HepG2 (cell line): ENCODE measurements around the gene ZNF343. TPM values are rescaled to one million over a fixed set of nuclear protein-coding genes. Genes with fewer than 3 reads are reported as not detected.

Source experiments
- CENPX ChIP-seq: sonication (generic); formaldehyde crosslinking; IDR thresholded peaks from 2 replicates; pipeline ENCODE4 v1.9.0; 2021; ENCODE audit warnings: mild to moderate bottlenecking, missing genetic modification reagents, moderate library complexity
- CHD2 ChIP-seq: IDR thresholded peaks from 2 replicates; pipeline ENCODE4 v1.6.1; 2011; ENCODE audit warnings: low read depth, low read length, improper control_type of control experiment
- ELF4 ChIP-seq: sonication (generic); formaldehyde crosslinking; IDR thresholded peaks from 2 replicates; pipeline ENCODE4 v1.5.0; 2020; ENCODE audit warnings: missing genetic modification reagents, mild to moderate bottlenecking, moderate library complexity, borderline replicate concordance
- ETV5 ChIP-seq: IDR thresholded peaks from 2 replicates; pipeline ENCODE4 v1.6.1; 2018; ENCODE audit warnings: missing biosample characterization, missing genetic modification reagents, inconsistent platforms, borderline replicate concordance
- FOXA3 ChIP-seq: IDR thresholded peaks from 2 replicates; pipeline ENCODE4 v1.6.1; 2016; ENCODE audit warnings: missing genetic modification reagents, missing compliant biosample characterization
- GTF2F1 ChIP-seq: fragments of 150-350 bp; IDR thresholded peaks from 2 replicates; pipeline ENCODE4 v1.6.1; 2014; ENCODE audit warnings: low read length
- HHEX ChIP-seq: IDR thresholded peaks from 2 replicates; pipeline ENCODE4 v1.6.1; 2016; ENCODE audit warnings: control low read depth
- HNRNPLL ChIP-seq: fragments of 200-400 bp; formaldehyde crosslinking; IDR thresholded peaks from 2 replicates; pipeline ENCODE4 v1.6.1; 2017; ENCODE audit warnings: mild to moderate bottlenecking, low read depth, low read length; ENCODE audit not compliant: poor library complexity, severe bottlenecking
- MTF1 ChIP-seq: sonication (generic); formaldehyde crosslinking; IDR thresholded peaks from 2 replicates; pipeline ENCODE4 v1.5.0; 2020; ENCODE audit warnings: missing genetic modification reagents
- SIX1 ChIP-seq: sonication (generic); formaldehyde crosslinking; IDR thresholded peaks from 2 replicates; pipeline ENCODE4 v1.4.0; 2020; ENCODE audit warnings: missing genetic modification reagents, borderline replicate concordance
- SKIL ChIP-seq: sonication (generic); formaldehyde crosslinking; IDR thresholded peaks from 2 replicates; pipeline ENCODE4 v1.8.0; 2022; ENCODE audit warnings: missing genetic modification reagents, mild to moderate bottlenecking, moderate library complexity, borderline replicate concordance
- ZNF296 ChIP-seq: sonication (generic); formaldehyde crosslinking; conservative IDR thresholded peaks from 2 replicates; pipeline ENCODE4 v1.5.0; 2020; ENCODE audit warnings: mild to moderate bottlenecking, missing genetic modification reagents
- ZNF317 ChIP-seq: sonication (generic); formaldehyde crosslinking; IDR thresholded peaks from 2 replicates; pipeline ENCODE4 v1.5.0; 2020; ENCODE audit warnings: mild to moderate bottlenecking, missing genetic modification reagents
- ZNF546 ChIP-seq: sonication (generic); formaldehyde crosslinking; conservative IDR thresholded peaks from 2 replicates; pipeline ENCODE4 v1.8.1; 2023; ENCODE audit warnings: mild to moderate bottlenecking, missing genetic modification reagents
- ZNF652 ChIP-seq: IDR thresholded peaks from 2 replicates; pipeline ENCODE4 v1.6.1; 2016; ENCODE audit warnings: low read depth, borderline replicate concordance
- polyA plus RNA-seq, 8 experiments: library from polyadenylated mRNA; depleted of rRNA in 3 of 8; stranded (reverse) in 7 of 8; unstranded in 1 of 8; fragments of >200 nt; fragmentation: Illumina TruSeq in 4 of 8; extraction: Trizol in 4 of 8; gene quantifications; 2 replicates each; pipeline versions ENCODE4 v1.2.1 to v1.2.3, GENCODE V29; 2011 to 2016; ENCODE audit warnings: low read depth in 4 of 8, missing spikeins in 1 of 8, mixed read lengths in 1 of 8; ENCODE audit not compliant: insufficient read depth in 1 of 8
- total RNA-seq, 5 experiments: library from RNA; depleted of rRNA; stranded (reverse); fragments of >200 nt; fragmentation: Illumina TruSeq; extraction: Trizol; gene quantifications; 2 replicates each; pipeline ENCODE4 v1.2.3, GENCODE V29; 2016; ENCODE audit warnings: low read depth in 1 of 5
- TF ChIP-seq, protein P1 (sequence below), 2 experiments: sonication (generic) in 1 of 2; formaldehyde crosslinking in 1 of 2; IDR thresholded peaks; 2 replicates each; pipeline versions ENCODE4 v1.4.0 to v1.6.1; 2018 to 2020; ENCODE audit warnings: missing genetic modification reagents in 2 of 2, borderline replicate concordance in 1 of 2, low read depth in 1 of 2, mild to moderate bottlenecking in 1 of 2, missing biosample characterization in 1 of 2
- TF ChIP-seq, protein P2 (sequence below): sonication (generic); formaldehyde crosslinking; IDR thresholded peaks from 2 replicates; pipeline ENCODE4 v1.4.0; 2020; ENCODE audit warnings: missing genetic modification reagents, low read depth, mild to moderate bottlenecking, borderline replicate concordance
- TF ChIP-seq, protein P3 (sequence below): IDR thresholded peaks from 2 replicates; pipeline ENCODE4 v1.6.1; 2016; ENCODE audit warnings: low read depth, missing genetic modification reagents, missing compliant biosample characterization

ZNF343 gene
- total and polyA plus RNA-seq, 2 of the 13 experiments (the other 11 are each of a cell fraction or from before 2014, with no cell fraction given): 16.4 to 22.1 TPM

GRCh38 chr20:2508631-2509467 lies at the start of gene ZNF343 (continued):
- TF ChIP-seq MTF1 (CRISPR knock-in tag) (no peak), CHD2 (peak; percentile 6; the same call in 1 of the 2 replicates), ZNF652 (no peak), GTF2F1 (no peak), FOXA3 (CRISPR knock-in tag) (peak; percentile 64), ETV5 (CRISPR knock-in tag) (peak; percentile 77; the same call in 1 of the 2 replicates), HHEX (no peak), SIX1 (CRISPR knock-in tag) (no peak), ZNF317 (CRISPR knock-in tag) (peak; percentile 85; the same call in 1 of the 2 replicates), ELF4 (CRISPR knock-in tag) (peak; percentile 37; the same call in 1 of the 2 replicates), CENPX (CRISPR knock-in tag) (no peak), ZNF546 (CRISPR knock-in tag) (no peak; the same call in 1 of the 2 replicates), ZNF296 (CRISPR knock-in tag) (no peak; the same call in 1 of the 2 replicates), SKIL (no peak), HNRNPLL (peak; percentile 63)
- TF ChIP-seq, protein P1, sequence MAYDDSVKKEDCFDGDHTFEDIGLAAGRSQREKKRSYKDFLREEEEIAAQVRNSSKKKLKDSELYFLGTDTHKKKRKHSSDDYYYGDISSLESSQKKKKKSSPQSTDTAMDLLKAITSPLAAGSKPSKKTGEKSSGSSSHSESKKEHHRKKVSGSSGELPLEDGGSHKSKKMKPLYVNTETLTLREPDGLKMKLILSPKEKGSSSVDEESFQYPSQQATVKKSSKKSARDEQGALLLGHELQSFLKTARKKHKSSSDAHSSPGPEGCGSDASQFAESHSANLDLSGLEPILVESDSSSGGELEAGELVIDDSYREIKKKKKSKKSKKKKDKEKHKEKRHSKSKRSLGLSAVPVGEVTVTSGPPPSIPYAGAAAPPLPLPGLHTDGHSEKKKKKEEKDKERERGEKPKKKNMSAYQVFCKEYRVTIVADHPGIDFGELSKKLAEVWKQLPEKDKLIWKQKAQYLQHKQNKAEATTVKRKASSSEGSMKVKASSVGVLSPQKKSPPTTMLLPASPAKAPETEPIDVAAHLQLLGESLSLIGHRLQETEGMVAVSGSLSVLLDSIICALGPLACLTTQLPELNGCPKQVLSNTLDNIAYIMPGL (CRISPR knock-in tag; IDR thresholded peaks at IDR 0.05; ENCODE audit: borderline replicate concordance in 1 of 2, low read depth in 1 of 2): peak; percentile 79 to 83; a peak in 3 of 4 replicates
- TF ChIP-seq, protein P2, sequence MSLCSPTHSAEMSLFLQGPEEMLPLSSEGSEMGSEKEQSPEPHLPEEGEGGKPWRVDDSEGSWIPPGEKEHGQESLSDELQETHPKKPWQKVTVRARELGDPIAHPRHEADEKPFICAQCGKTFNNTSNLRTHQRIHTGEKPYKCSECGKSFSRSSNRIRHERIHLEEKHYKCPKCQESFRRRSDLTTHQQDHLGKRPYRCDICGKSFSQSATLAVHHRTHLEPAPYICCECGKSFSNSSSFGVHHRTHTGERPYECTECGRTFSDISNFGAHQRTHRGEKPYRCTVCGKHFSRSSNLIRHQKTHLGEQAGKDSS: 0 out of 2 replicates have a peak, but pooled peaks have one; percentile 54
- TF ChIP-seq, protein P3, sequence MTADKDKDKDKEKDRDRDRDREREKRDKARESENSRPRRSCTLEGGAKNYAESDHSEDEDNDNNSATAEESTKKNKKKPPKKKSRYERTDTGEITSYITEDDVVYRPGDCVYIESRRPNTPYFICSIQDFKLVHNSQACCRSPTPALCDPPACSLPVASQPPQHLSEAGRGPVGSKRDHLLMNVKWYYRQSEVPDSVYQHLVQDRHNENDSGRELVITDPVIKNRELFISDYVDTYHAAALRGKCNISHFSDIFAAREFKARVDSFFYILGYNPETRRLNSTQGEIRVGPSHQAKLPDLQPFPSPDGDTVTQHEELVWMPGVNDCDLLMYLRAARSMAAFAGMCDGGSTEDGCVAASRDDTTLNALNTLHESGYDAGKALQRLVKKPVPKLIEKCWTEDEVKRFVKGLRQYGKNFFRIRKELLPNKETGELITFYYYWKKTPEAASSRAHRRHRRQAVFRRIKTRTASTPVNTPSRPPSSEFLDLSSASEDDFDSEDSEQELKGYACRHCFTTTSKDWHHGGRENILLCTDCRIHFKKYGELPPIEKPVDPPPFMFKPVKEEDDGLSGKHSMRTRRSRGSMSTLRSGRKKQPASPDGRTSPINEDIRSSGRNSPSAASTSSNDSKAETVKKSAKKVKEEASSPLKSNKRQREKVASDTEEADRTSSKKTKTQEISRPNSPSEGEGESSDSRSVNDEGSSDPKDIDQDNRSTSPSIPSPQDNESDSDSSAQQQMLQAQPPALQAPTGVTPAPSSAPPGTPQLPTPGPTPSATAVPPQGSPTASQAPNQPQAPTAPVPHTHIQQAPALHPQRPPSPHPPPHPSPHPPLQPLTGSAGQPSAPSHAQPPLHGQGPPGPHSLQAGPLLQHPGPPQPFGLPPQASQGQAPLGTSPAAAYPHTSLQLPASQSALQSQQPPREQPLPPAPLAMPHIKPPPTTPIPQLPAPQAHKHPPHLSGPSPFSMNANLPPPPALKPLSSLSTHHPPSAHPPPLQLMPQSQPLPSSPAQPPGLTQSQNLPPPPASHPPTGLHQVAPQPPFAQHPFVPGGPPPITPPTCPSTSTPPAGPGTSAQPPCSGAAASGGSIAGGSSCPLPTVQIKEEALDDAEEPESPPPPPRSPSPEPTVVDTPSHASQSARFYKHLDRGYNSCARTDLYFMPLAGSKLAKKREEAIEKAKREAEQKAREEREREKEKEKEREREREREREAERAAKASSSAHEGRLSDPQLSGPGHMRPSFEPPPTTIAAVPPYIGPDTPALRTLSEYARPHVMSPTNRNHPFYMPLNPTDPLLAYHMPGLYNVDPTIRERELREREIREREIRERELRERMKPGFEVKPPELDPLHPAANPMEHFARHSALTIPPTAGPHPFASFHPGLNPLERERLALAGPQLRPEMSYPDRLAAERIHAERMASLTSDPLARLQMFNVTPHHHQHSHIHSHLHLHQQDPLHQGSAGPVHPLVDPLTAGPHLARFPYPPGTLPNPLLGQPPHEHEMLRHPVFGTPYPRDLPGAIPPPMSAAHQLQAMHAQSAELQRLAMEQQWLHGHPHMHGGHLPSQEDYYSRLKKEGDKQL: no peak
